NCI-H748 (cell line): ENCODE results near the gene IL11.
"Not testable (repeated sequence)": the region's sequence is repeated elsewhere in the genome, so short reads cannot be mapped to it uniquely, and the experiment has no call there.

Source experiments
- DNase-seq: peaks from one replicate; lab custom pipeline; 2025; ENCODE audit not compliant: unreplicated experiment; lab: John Stamatoyannopoulos, UW

The IL11 gene

GRCh38 chr19:55370305-55370988 lies at the start of gene IL11:
IL11 (minus strand) TSS chr19:55370463; CDS start chr19:55370310, 153 bp downstream.
- DNase-seq, result no peak

GRCh38 chr19:55419624-55420236 lies 49.5 kb upstream of the IL11 start:
- no peak for DNase-seq

- no peak for DNase-seq
Observed at GRCh38 chr19:55419103-55419502, 48.8 kb upstream of the IL11 start.

GRCh38 chr19:55418185-55418584 lies 47.9 kb upstream of the IL11 start:
- DNase-seq, result peak; percentile 82

- DNase-seq, result no peak
Observed at GRCh38 chr19:55410168-55410567, 39.9 kb upstream of the IL11 start.

- DNase-seq, result not testable (repeated sequence)
Observed at GRCh38 chr19:55409179-55409578, 38.9 kb upstream of the IL11 start.

- no peak for DNase-seq
Observed at GRCh38 chr19:55408533-55408872, 38.2 kb upstream of the IL11 start.

- peak; percentile 100 for DNase-seq
Observed at GRCh38 chr19:55407800-55408532, 37.7 kb upstream of the IL11 start.

GRCh38 chr19:55407550-55407799 lies 37.2 kb upstream of the IL11 start, which contains the start of gene UBE2S:
UBE2S (minus strand) TSS chr19:55407788; CDS start chr19:55407589, 199 bp downstream.
- DNase-seq, result not testable (repeated sequence)

- DNase-seq, result peak; percentile 58
Observed at GRCh38 chr19:55406826-55407549, 36.7 kb upstream of the IL11 start.

GRCh38 chr19:55406091-55406825 lies 36.0 kb upstream of the IL11 start:
- no peak for DNase-seq

GRCh38 chr19:55405638-55406037 lies 35.4 kb upstream of the IL11 start:
- DNase-seq, result no peak

GRCh38 chr19:55402509-55402908 lies 32.2 kb upstream of the IL11 start:
- no peak for DNase-seq

GRCh38 chr19:55401390-55401789 lies 31.1 kb upstream of the IL11 start:
- DNase-seq, result not testable (repeated sequence)

GRCh38 chr19:55400281-55401087 lies 30.2 kb upstream of the IL11 start:
- no peak for DNase-seq

GRCh38 chr19:55398200-55398925 lies 28.1 kb upstream of the IL11 start:
- DNase-seq, result no peak

GRCh38 chr19:55392820-55393761 lies 22.8 kb upstream of the IL11 start:
- no peak for DNase-seq
